HepG2 (cell line): ENCODE results near the gene RPGR. TPM values are rescaled to one million over a fixed set of nuclear protein-coding genes. Genes with fewer than 3 reads are reported as not detected.

Source experiments
- ATAC-seq: fragments of 200-7000 bp; cut with Tn5 transposase; 3 replicates; pipeline ENCODE4 v1.9.1; 2020; ENCODE audit warnings: mild to moderate bottlenecking, moderate library complexity
- BruUV-seq: library from RNA; stranded (reverse); fragments of 400-500 nt; replicated peaks from 2 replicates; lab custom pipeline; 2021; lab: Mats Ljungman, UMichigan
- CTCF ChIA-PET: fragments of 300-600 bp; formaldehyde crosslinking; extraction: SDS; loops from one replicate; lab custom pipeline; 2021; ENCODE audit warnings: low total read pairs, inconsistent platforms, low intra/inter-chr PET ratio; lab: Yijun Ruan, JAX
- POLR2A ChIA-PET: fragments of 350-600 bp; sonication (Branson Sonifier 250); formaldehyde crosslinking; loops from one replicate; lab custom pipeline; 2020; ENCODE audit warnings: antibody characterized with exemption, inconsistent platforms; lab: Yijun Ruan, JAX
- DNase-seq: peaks from one replicate; pipeline ENCODE4 v3.0.0-alpha.2; 2015; ENCODE audit warnings: low spot score
- FAIRE-seq: peaks from 3 replicates; lab custom pipeline; 2011; peaks lifted over from hg19 to GRCh38; lab: Jason Lieb, UNC
- H2AFZ ChIP-seq: one replicate; pipeline ENCODE4 v1.6.1; 2011; ENCODE audit warnings: low read length, inconsistent platforms
- H3K27ac ChIP-seq: fragments of 300-600 bp; 3 replicates; pipeline ENCODE4 v1.8.0; 2011; ENCODE audit warnings: mixed run types, mild to moderate bottlenecking, mixed read lengths, low read length, inconsistent platforms; ENCODE audit not compliant: insufficient read depth; ENCODE audit errors: extremely low read length
- H3K27me3 ChIP-seq, 2 experiments: fragments of 200-600 bp in 1 of 2; 2 replicates in 1 of 2; 3 replicates in 1 of 2; pipeline versions ENCODE4 v1.6.0 to v1.8.0; 2011; ENCODE audit warnings: low read length in 2 of 2, mild to moderate bottlenecking in 2 of 2, moderate library complexity in 2 of 2, inconsistent platforms in 1 of 2; ENCODE audit not compliant: insufficient read depth in 2 of 2, control insufficient read depth in 1 of 2
- H3K36me3 ChIP-seq, 2 experiments: fragments of 200-600 bp in 1 of 2; replicated peaks in 1 of 2; 2 replicates in 1 of 2; 3 replicates in 1 of 2; pipeline versions ENCODE4 v1.5.1 to v1.8.0; 2011; ENCODE audit warnings: low read length in 2 of 2, inconsistent platforms in 1 of 2; ENCODE audit not compliant: insufficient read depth in 2 of 2, control insufficient read depth in 1 of 2
- H3K4me1 ChIP-seq: 2 replicates; pipeline ENCODE4 v1.5.1; 2012; ENCODE audit warnings: low read length, inconsistent platforms; ENCODE audit not compliant: insufficient read depth
- H3K4me2 ChIP-seq: 2 replicates; pipeline ENCODE4 v1.6.0; 2011; ENCODE audit warnings: low read depth, low read length, inconsistent platforms
- H3K4me3 ChIP-seq, 3 experiments: fragments of 200-600 bp in 1 of 3; sonication (generic), shearing (Covaris generic) in 1 of 3; replicated peaks in 1 of 3; 2 replicates each; pipeline ENCODE4 v1.5.1; 2011 to 2016; ENCODE audit warnings: low read length in 3 of 3, inconsistent platforms in 2 of 3, low read depth in 2 of 3, mild to moderate bottlenecking in 2 of 3, control low read depth in 1 of 3, mixed read lengths in 1 of 3; ENCODE audit not compliant: insufficient read depth in 1 of 3
- H3K79me2 ChIP-seq: one replicate; pipeline ENCODE4 v1.6.1; 2011; ENCODE audit warnings: low read length, inconsistent platforms; ENCODE audit not compliant: insufficient read depth
- H3K9ac ChIP-seq: 2 replicates; pipeline ENCODE4 v1.6.0; 2011; ENCODE audit warnings: mild to moderate bottlenecking, low read depth, low read length, inconsistent platforms; ENCODE audit not compliant: insufficient read depth
- H3K9me3 ChIP-seq: 2 replicates; pipeline ENCODE4 v1.5.1; 2012; ENCODE audit warnings: mild to moderate bottlenecking, low read length
- H4K20me1 ChIP-seq: 2 replicates; pipeline ENCODE4 v1.6.0; 2011; ENCODE audit warnings: inconsistent platforms, mild to moderate bottlenecking, low read length, moderate library complexity; ENCODE audit not compliant: insufficient read depth
- DPF2 ChIP-seq: sonication (generic); formaldehyde crosslinking; IDR thresholded peaks from 2 replicates; pipeline ENCODE4 v1.4.0; 2020; ENCODE audit warnings: mild to moderate bottlenecking, low read depth, missing genetic modification reagents, borderline replicate concordance
- EEA1 ChIP-seq: sonication (generic); formaldehyde crosslinking; IDR thresholded peaks from 2 replicates; pipeline ENCODE4 v1.5.1; 2020; ENCODE audit warnings: mild to moderate bottlenecking, missing genetic modification reagents, borderline replicate concordance
- KLF16 ChIP-seq, 2 experiments: sonication (generic) in 1 of 2; formaldehyde crosslinking in 1 of 2; IDR thresholded peaks; 2 replicates each; pipeline versions ENCODE4 v1.6.1 to v1.8.0; 2016 to 2023; ENCODE audit warnings: missing genetic modification reagents in 2 of 2, missing compliant biosample characterization in 1 of 2
- KLF9 ChIP-seq: IDR thresholded peaks from 2 replicates; pipeline ENCODE4 v1.6.1; 2016; ENCODE audit warnings: low read depth
- KMT2A ChIP-seq: sonication (generic); formaldehyde crosslinking; IDR thresholded peaks from 2 replicates; pipeline ENCODE4 v1.4.0; 2020; ENCODE audit warnings: missing genetic modification reagents
- MATR3 ChIP-seq: sonication (generic); formaldehyde crosslinking; IDR thresholded peaks from 2 replicates; pipeline ENCODE4 v1.4.0; 2020; ENCODE audit warnings: missing genetic modification reagents
- NCOR1 ChIP-seq: fragments of 200-600 bp; sonication (generic); IDR thresholded peaks from 2 replicates; pipeline ENCODE4 v1.7.0; 2017; ENCODE audit warnings: antibody characterized with exemption, low read length, borderline replicate concordance
- PAF1 ChIP-seq: IDR thresholded peaks from 2 replicates; pipeline ENCODE4 v1.6.1; 2016; ENCODE audit warnings: missing genetic modification reagents, missing compliant biosample characterization
- PHF5A ChIP-seq: IDR thresholded peaks from one replicate; pipeline ENCODE4 v1.6.1; 2018; ENCODE audit warnings: low read depth, missing genetic modification reagents; ENCODE audit not compliant: unreplicated experiment
- SRF ChIP-seq: IDR thresholded peaks from 2 replicates; pipeline ENCODE4 v1.6.1; 2011; ENCODE audit warnings: mild to moderate bottlenecking, low read depth, low read length, moderate library complexity
- ZBTB42 ChIP-seq: sonication (generic); formaldehyde crosslinking; IDR thresholded peaks from 2 replicates; pipeline ENCODE4 v1.5.0; 2020; ENCODE audit warnings: mild to moderate bottlenecking, missing genetic modification reagents
- ZBTB7A ChIP-seq: sonication (generic); formaldehyde crosslinking; IDR thresholded peaks from 2 replicates; pipeline ENCODE4 v1.8.0; 2022; ENCODE audit warnings: mild to moderate bottlenecking, missing genetic modification reagents
- ZFY ChIP-seq: sonication (generic); formaldehyde crosslinking; IDR thresholded peaks from 2 replicates; pipeline ENCODE4 v1.4.0; 2020; ENCODE audit warnings: missing genetic modification reagents
- ZNF143 ChIP-seq: sonication (generic); formaldehyde crosslinking; IDR thresholded peaks from 2 replicates; pipeline ENCODE4 v1.4.0; 2020; ENCODE audit warnings: missing genetic modification reagents
- ZNF460 ChIP-seq: sonication (generic); formaldehyde crosslinking; IDR thresholded peaks from 2 replicates; pipeline ENCODE4 v1.5.1; 2020; ENCODE audit warnings: missing genetic modification reagents, mild to moderate bottlenecking, borderline replicate concordance
- ZNF780A ChIP-seq: sonication (generic); formaldehyde crosslinking; IDR thresholded peaks from 2 replicates; pipeline ENCODE4 v1.8.0; 2022; ENCODE audit warnings: mild to moderate bottlenecking, missing genetic modification reagents, moderate library complexity
- ZSCAN31 ChIP-seq: sonication (generic); formaldehyde crosslinking; IDR thresholded peaks from 2 replicates; pipeline ENCODE4 v1.5.0; 2020; ENCODE audit warnings: low read depth, mild to moderate bottlenecking, missing genetic modification reagents
- WGBS: methylation state at CpG from one replicate; pipeline ENCODE4 v1.1.6; 2017; ENCODE audit warnings: low lambda C conversion rate; 5-methylcytosine and 5-hydroxymethylcytosine counted together
- in situ Hi-C: cut with HindIII; loops from 2 replicates; pipeline ENCODE4 v1.10.0; 2017; ENCODE audit warnings: low pct_unique_long_range_greater_than_20kb; ENCODE audit not compliant: extremely low pct_ligation_motif_present
- intact Hi-C: fragments of 100-400 bp; cut with micrococcal nuclease; formaldehyde crosslinking; loops from one replicate; pipeline ENCODE4 v1.10.0; 2022; ENCODE audit not compliant: unreplicated experiment
- polyA plus RNA-seq, 8 experiments: library from polyadenylated mRNA; depleted of rRNA in 3 of 8; stranded (reverse) in 7 of 8; unstranded in 1 of 8; fragments of >200 nt; fragmentation: Illumina TruSeq in 4 of 8; extraction: Trizol in 4 of 8; gene quantifications; 2 replicates each; pipeline versions ENCODE4 v1.2.1 to v1.2.3, GENCODE V29; 2011 to 2016; ENCODE audit warnings: low read depth in 4 of 8, missing spikeins in 1 of 8, mixed read lengths in 1 of 8; ENCODE audit not compliant: insufficient read depth in 1 of 8
- total RNA-seq, 5 experiments: library from RNA; depleted of rRNA; stranded (reverse); fragments of >200 nt; fragmentation: Illumina TruSeq; extraction: Trizol; gene quantifications; 2 replicates each; pipeline ENCODE4 v1.2.3, GENCODE V29; 2016; ENCODE audit warnings: low read depth in 1 of 5
- TF ChIP-seq, protein P1 (sequence below), 2 experiments: sonication (generic) in 1 of 2; formaldehyde crosslinking in 1 of 2; IDR thresholded peaks; 2 replicates each; pipeline versions ENCODE4 v1.4.0 to v1.6.1; 2016 to 2020; ENCODE audit warnings: borderline replicate concordance in 1 of 2, low read depth in 1 of 2, mild to moderate bottlenecking in 1 of 2, missing genetic modification reagents in 1 of 2
- TF ChIP-seq, protein P2 (sequence below): sonication (generic); formaldehyde crosslinking; conservative IDR thresholded peaks from 2 replicates; pipeline ENCODE4 v1.4.0; 2020; ENCODE audit warnings: mild to moderate bottlenecking, missing genetic modification reagents, moderate library complexity

RPGR gene
- total and polyA plus RNA-seq, 2 of the 13 experiments (the other 11 are each of a cell fraction or from before 2014, with no cell fraction given), result 2.1 to 12.1 TPM

DNA sequence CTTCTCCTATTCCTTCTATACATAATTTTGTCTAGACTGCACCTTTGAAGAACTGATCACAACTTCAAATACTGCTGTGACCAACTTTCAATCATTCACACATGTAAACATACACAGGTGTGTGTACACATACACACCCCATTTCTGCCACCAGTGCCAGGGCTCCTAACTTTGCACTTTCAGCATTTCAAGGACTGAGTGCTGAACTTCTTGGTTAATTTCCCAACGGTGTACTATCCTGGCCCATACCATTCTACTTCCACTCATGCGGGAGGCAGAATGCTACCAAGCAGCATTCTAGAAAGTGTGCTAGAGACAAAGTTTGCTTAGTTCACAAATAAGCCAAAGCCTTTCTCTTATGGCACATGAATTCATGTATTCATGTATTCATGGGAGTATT lies 51.2 kb downstream of the RPGR start:
- Histone ChIP-seq H3K79me2 (no peaks in the 10 kb centered on the region), H3K36me3 (no peaks in the 10 kb centered on the region), H3K27ac (no peak overlapping the region), H4K20me1 (no peaks in the 10 kb centered on the region), H3K4me2 (no peak overlapping the region), H2AFZ (no peak overlapping the region), H3K9me3 (no peaks in the 10 kb centered on the region), H3K27me3 (no peaks in the 10 kb centered on the region), H3K9ac (no peak overlapping the region), H3K4me1 (peaks cover 37% of the 10 kb centered on the region), H3K4me3 (no peak overlapping the region)
- CTCF ChIA-PET, result no interaction called here
- BruUV-seq, result no TSS peak
- POLR2A ChIA-PET, result no interaction called here
- FAIRE-seq (no peak), DNase-seq (no peak), ATAC-seq (no peak)
- intact Hi-C loops, result no loop called here
- TF ChIP-seq ZBTB42 (CRISPR knock-in tag) (no peak), EEA1 (CRISPR knock-in tag) (no peak), NCOR1 (no peak), SRF (no peak), ZBTB7A (CRISPR knock-in tag) (no peak), ZNF143 (CRISPR knock-in tag) (no peak), ZSCAN31 (CRISPR knock-in tag) (no peak), ZNF780A (no peak), ZFY (no peak), MATR3 (CRISPR knock-in tag) (no peak), PAF1 (CRISPR knock-in tag) (no peak), PHF5A (CRISPR knock-in tag) (no peak), ZNF460 (CRISPR knock-in tag) (no peak), DPF2 (CRISPR knock-in tag) (no peak), KLF16 (CRISPR knock-in tag; IDR thresholded peaks at IDR 0.05) (no peak), KLF9 (CRISPR knock-in tag) (no peak), KMT2A (CRISPR knock-in tag) (no peak)
- TF ChIP-seq, protein P1, sequence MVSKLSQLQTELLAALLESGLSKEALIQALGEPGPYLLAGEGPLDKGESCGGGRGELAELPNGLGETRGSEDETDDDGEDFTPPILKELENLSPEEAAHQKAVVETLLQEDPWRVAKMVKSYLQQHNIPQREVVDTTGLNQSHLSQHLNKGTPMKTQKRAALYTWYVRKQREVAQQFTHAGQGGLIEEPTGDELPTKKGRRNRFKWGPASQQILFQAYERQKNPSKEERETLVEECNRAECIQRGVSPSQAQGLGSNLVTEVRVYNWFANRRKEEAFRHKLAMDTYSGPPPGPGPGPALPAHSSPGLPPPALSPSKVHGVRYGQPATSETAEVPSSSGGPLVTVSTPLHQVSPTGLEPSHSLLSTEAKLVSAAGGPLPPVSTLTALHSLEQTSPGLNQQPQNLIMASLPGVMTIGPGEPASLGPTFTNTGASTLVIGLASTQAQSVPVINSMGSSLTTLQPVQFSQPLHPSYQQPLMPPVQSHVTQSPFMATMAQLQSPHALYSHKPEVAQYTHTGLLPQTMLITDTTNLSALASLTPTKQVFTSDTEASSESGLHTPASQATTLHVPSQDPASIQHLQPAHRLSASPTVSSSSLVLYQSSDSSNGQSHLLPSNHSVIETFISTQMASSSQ (IDR thresholded peaks at IDR 0.05; ENCODE audit: low read depth), result no peak
- TF ChIP-seq, protein P1 (CRISPR knock-in tag; IDR thresholded peaks at IDR 0.05; ENCODE audit: borderline replicate concordance), result no peak
- TF ChIP-seq, protein P2, sequence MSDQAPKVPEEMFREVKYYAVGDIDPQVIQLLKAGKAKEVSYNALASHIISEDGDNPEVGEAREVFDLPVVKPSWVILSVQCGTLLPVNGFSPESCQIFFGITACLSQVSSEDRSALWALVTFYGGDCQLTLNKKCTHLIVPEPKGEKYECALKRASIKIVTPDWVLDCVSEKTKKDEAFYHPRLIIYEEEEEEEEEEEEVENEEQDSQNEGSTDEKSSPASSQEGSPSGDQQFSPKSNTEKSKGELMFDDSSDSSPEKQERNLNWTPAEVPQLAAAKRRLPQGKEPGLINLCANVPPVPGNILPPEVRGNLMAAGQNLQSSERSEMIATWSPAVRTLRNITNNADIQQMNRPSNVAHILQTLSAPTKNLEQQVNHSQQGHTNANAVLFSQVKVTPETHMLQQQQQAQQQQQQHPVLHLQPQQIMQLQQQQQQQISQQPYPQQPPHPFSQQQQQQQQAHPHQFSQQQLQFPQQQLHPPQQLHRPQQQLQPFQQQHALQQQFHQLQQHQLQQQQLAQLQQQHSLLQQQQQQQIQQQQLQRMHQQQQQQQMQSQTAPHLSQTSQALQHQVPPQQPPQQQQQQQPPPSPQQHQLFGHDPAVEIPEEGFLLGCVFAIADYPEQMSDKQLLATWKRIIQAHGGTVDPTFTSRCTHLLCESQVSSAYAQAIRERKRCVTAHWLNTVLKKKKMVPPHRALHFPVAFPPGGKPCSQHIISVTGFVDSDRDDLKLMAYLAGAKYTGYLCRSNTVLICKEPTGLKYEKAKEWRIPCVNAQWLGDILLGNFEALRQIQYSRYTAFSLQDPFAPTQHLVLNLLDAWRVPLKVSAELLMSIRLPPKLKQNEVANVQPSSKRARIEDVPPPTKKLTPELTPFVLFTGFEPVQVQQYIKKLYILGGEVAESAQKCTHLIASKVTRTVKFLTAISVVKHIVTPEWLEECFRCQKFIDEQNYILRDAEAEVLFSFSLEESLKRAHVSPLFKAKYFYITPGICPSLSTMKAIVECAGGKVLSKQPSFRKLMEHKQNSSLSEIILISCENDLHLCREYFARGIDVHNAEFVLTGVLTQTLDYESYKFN (CRISPR knock-in tag), result no peak
- in situ Hi-C loops, result no loop called here
- no CpG with 5 or more reads among the region's 2 CpGs for whole genome bisulfite sequencing
